Measurements from ENCODE around the gene NFIB.

Gene NFIB

DNA sequence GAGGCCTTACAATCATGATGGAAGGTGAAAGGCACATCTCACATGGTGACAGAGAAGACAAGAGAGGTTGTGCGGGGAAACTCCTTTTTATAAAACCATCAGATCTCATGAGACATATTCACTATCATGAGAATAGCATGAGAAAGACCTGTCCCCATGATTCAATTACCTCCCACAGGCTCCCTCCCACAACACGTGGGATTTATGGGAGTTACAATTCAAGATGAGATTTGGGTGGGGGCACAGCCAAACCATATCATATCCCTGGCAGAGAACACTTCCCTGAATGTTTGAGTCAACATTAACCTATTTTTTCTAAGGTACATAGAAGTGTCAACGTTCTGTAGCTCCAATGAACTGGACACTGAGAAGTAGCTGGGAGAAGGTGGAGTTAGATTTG lies 280.9 kb downstream of the NFIB start:
- H3K4me3 Mint-ChIP-seq: no peak overlapping the region

More for the DNA sequence above, 280.9 kb downstream of the NFIB start:
- Mint-ChIP-seq H3K4me1 (no peaks in the 10 kb centered on the region), H3K27me3 (no peaks in the 10 kb centered on the region), H3K36me3 (ENCODE audit: insufficient read depth) (no peaks in the 10 kb centered on the region), H3K9me3 (peaks cover 5% of the 10 kb centered on the region), H3K27ac (ENCODE audit: low read depth) (no peak overlapping the region)
- DNase-seq (ENCODE audit: low spot score in 2 of 2): no peak
- no peak for ATAC-seq (replicated peaks; ENCODE audit: extremely low read depth, poor library complexity, severe bottlenecking)

Data from central memory CD8-positive, alpha-beta T cell (primary cell).